Amygdala (tissue), 56 donors: ENCODE data around the gene INAVA.
A peak's percentile ranks its signal among the peaks of the same experiment; 100 is the strongest.
"Not testable (repeated sequence)": the region's sequence is repeated elsewhere in the genome, so short reads cannot be mapped to it uniquely, and the experiment has no call there.

ENCODE experiments used
- DNase-seq, 56 donors: peaks; one replicate each; lab custom pipeline; 2025; lab: John Stamatoyannopoulos, UW

Gene INAVA

DNA sequence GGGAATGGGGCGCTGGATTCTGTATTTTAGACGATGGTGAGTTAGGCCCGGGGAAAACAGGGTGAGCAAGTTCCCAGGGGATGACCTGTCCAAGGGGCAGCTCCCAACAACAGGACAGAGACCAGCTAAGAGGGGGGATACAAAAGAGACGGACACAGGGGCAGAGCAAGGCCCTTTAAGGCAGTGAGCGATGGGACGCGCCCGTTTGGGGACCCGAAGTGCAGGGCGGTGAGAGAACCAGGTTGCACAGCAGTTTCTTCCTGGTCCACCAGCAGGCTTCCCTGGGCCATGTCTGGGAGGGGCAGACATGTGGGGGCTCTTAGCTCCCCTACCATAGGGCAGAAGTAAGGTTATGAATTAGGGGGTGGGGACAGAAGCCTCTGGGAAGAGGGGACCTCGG is 22.0 kb downstream of the INAVA start:
- DNase-seq = no peak

DNA sequence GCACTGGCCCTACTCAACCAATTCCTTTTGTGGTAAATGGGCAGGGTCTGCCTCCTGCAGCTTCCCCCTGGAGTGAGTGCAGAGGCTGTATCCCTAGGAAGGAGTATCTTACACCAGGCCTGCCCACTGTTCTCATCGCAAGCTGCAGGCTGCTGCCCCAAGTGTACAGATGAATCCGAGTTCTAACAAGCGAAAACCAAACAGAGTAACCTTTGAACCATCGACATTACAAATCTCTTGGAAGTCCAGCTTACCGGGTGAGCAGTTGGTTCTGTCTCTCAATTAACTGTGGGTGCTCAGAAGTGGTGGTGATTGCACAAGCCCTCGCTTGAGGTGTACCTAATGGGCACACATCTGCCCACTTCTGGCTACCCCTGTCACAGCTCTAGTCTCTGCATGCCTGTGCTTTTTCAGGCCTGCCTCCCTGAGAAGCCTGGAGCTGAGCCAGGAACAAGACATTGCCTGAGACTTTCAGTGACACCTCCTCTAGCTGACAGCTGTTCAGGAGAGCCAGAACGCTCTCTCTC is 22.7 kb downstream of the INAVA start:
- no peak for DNase-seq

DNA sequence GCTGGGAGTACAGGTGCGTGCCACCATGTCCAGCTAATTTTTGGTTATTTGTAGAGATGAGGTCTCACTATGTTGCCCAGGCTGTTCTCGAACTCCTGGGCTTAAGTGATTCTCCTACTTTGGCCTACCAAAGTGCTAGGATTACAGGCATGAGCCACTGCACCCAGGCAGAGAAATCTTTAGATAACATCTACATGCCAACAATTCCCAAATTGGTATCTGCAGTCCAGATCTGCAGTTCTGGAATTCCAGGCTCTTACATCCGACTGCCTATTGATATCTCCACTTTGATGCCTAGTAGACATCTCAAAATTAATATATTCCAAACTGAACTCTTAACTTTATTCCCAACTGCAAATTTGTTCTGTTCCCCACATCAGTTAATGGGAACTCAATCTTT is 23.3 kb downstream of the INAVA start:
- no peak for DNase-seq

DNA sequence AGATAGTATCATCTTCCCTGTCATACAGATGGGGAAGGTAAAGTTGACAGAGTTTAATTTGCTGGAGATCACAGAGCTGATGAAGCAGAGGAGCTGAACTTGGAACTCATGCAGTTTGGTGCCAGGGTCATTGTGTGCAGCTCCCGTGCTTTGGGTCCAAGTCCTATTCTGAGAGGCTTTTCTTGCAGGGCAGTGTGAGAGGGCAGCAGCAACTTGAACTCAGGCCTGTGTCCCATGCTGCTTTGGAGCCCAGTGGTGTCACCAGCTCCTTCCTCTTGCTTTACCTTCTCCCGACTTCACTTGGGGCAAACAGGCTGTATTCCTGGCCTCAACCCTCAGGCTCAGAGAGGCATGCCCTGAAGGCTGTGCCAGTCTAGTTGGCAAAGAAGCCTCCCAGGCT is 24.7 kb downstream of the INAVA start:
- no peak for DNase-seq

DNA sequence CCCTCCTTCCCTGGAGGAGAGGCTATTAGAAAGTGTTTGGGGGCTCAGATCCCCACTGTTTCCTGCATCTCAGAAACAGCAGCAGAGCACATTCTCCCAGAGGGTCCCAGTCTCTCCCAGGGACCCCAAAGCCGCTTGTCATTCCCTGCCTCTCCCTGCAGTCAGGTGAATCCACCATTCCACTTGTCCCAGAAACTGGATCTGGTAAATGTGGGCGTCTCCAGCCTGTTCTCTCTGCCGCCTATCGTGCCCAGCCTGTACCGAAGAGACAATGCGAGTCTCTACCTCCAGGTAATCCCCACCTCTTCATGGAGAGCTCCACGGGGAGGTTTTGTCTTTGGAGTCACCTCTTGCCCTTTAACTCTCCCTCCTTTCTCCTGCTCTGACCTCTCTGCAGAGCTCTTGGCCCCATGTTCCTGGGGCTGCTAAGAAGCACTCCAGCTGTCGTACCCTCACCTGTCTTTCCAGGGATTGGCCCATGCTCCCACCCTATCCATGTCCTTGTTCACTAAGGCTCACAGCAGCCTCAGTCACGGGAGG is 26.9 kb downstream of the INAVA start:
- DNase-seq = no peak

- no peak for DNase-seq
Observed at GRCh38 chr1:200922406-200922805, 27.7 kb downstream of the INAVA start.

GRCh38 chr1:200923601-200924000 is 28.9 kb downstream of the INAVA start:
- no peak for DNase-seq

DNA sequence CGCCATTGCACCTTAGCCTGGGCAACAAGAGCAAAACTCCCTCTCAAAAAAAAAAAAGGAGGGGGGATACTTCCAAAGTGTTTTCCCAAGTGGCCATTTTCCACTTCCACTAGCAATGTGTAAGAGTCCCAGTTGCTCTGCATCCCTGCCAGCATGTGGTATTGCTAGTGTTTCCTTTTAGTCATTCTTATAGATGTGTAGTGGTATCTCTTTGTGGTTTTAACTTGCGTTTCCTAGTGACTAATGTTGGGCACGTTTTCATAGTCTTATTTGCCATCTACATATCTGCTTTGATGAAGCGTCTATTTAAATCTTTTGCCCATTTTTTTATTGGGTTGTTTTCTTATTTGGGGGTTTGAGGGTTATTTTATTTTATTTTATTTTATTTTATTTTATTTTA is 31.1 kb downstream of the INAVA start:
- no peak for DNase-seq

DNA sequence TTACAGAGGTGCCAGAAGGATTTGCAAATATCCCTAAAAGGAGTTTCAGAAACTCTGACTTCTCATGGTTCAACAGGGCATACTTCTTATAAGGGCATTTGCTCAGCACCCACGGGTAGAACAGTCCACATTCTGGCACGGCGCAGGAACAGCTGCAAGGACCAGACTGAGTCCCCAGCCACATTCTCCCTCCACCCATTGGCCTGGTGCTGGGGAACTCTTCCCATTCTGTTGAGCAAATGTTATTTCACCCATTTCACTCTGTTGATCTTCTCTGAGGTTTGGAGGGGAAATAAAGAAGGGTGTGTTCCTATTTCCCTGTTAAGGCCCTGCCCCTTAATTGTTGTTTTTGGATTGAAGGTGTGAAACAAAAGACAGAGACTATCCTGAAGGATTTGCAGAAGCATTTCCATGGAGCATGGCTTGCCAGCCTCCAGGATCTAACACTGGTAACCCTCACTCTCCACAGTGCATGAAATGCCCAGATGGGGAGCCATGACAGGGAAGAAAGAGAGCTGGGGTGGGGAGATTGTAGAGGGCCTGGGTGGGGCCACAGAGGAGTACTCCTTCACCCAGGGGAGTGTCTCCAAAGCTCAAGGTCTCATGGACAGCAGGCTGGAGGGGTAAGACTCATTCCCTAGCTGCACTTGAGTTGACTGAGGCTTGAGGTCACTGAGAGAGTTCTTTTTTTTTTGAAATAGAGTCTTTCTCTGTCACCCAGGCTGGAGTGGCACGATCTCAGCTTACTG is 35.0 kb downstream of the INAVA start:
- DNase-seq = no peak

GRCh38 chr1:200930285-200930684 is 35.6 kb downstream of the INAVA start:
- not testable (repeated sequence) for DNase-seq

GRCh38 chr1:200931776-200932175 is 37.1 kb downstream of the INAVA start:
- DNase-seq = no peak

DNA sequence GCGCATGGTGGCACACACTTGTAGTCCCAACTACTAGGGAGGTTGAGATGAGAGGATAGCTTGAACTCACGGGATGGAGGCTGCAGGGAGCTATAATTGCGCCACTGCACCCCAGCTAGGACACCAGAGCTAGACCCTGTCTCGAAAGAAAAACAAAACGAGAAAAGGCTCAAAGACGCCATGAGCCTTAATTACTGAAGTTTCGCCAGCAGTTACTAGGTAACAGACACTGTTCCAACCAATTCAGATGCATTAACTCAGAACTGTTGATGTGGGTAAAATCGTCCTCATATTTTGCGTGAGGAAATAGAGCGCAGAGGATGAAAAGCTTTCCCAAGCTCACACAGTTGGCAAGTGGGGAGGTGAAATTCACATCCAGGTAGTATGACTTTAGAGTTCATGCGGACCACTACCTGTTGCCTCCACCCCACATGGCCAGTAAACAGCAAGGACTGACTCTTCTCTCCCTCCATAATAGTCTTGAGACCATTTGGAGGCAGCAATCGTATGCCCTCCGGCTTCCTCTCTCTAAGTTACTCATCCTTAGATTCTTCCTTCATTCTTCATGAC is 40.1 kb downstream of the INAVA start:
- DNase-seq = no peak

GRCh38 chr1:200935286-200935962 is 40.7 kb downstream of the INAVA start:
- DNase-seq = not testable (repeated sequence)

DNA sequence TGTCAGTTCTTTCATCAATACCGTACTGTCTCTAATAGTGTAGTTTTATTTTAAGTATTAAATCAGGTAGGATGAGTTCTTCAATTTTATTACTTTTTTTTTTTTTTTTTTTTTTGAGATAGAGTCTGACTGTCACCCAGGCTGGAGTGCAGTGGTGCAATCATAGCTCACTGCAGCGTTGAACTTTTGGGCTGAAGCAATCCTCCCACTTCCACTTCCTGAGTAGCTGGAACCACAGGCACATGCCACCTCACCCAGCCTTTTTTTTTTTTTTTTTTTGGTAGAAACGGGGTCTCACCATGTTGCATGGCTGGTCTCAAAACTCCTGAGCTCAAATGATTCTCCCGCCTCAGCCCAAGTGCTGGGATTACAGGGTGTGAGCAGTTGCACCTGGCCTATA is 44.3 kb downstream of the INAVA start:
- no peak for DNase-seq

GRCh38 chr1:200945111-200945510 is 50.4 kb downstream of the INAVA start:
- DNase-seq = no peak

- no peak for DNase-seq
Observed at GRCh38 chr1:200947059-200947566, 52.4 kb downstream of the INAVA start.

- no peak for DNase-seq
Observed at GRCh38 chr1:200949626-200950025, 54.9 kb downstream of the INAVA start.

GRCh38 chr1:200951016-200951415 is 56.3 kb downstream of the INAVA start:
- DNase-seq = no peak

DNA sequence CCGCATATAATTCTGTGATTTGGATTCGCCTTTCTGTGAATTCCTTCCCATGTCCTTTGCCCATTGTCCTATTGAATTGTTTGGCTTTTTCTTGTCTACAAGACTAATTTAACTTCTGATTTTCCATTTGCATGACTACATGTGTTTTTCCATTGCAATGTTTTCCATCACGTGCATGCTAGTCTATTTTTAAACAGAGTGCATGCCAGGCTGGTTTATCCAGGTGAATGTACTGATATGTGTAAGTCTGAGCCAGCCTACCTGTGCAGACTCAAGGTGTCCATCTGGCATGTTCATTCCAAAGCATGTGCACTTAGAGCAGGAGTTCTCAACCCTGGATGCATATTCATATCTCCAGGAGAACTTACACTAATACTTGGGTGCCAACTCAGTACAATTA is 59.7 kb downstream of the INAVA start:
- DNase-seq = no peak

DNA sequence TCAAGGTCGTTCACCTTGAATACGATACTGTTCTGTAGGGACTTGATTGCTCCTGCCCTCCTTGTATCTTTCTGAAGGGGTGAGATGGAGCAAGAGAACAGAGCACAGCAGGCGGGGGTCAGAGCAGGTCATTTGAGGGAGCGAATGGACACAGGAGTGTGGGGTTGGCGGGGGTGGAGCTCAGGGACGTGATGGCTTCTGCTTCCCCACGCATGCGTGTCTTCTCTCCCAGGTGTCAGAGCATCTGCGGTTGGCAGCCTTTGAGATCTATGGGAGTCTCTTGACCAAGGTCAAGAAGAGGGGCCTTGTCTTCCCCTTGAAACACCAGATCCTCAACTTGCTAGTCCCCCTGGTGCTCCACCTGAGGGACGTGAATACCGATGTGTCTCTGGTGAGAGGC is 63.9 kb downstream of the INAVA start:
- DNase-seq = no peak

DNA sequence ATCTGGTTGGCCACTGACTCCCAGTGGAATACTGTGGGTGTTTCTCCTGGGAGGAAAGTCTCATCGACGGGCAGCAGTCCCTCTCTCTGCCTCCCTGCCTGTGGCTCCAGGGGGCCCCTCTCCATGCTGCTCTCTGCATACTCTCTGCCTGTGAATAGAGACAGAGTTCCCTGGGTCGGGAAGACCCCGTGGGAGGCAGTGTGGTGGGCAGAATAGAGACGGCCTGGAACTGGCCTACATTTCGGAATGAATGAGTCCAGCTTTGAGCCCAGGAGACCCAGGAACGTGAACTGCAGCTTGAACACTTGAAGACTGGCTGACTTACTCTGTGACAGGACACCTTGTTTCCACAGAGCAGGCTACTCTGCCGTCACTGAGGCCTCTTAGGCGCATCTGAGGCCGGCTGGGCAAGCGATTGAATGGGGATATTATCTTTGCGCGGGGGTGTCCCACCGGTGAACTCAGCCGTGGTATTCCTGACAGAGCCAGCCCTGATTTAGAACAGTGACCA is 64.8 kb downstream of the INAVA start:
- peak in 5 of 56 donors; percentile 2 to 45 (median 31) for DNase-seq
